Vagina (tissue), 2 donors: Measurements from ENCODE around the gene ARHGEF4.

Experiments
- CTCF ChIP-seq, 3 experiments: fragments of 450-650 bp in 2 of 3; fragments of 200-600 bp in 1 of 3; sonication (generic) in 1 of 3; IDR thresholded peaks; one replicate each; pipeline ENCODE4 v1.5.1; 2017 to 2019; ENCODE audit warnings: antibody characterized with exemption in 3 of 3, mild to moderate bottlenecking in 2 of 3, moderate library complexity in 2 of 3
- POLR2A ChIP-seq, 2 donors: fragments of 450-650 bp; IDR thresholded peaks; one replicate each; pipeline ENCODE4 v1.6.1; 2017; ENCODE audit warnings: antibody characterized with exemption in 2 of 2, mild to moderate bottlenecking in 2 of 2, moderate library complexity in 2 of 2
- POLR2AphosphoS5 ChIP-seq, 2 donors: sonication (generic); formaldehyde crosslinking; IDR thresholded peaks; one replicate each; pipeline ENCODE4 v1.9.0; 2017; ENCODE audit warnings: antibody characterized with exemption in 2 of 2, mild to moderate bottlenecking in 2 of 2, low read depth in 1 of 2; ENCODE audit not compliant: insufficient read depth in 1 of 2

GRCh38 chr2:130846686-130847375 is 10.1 kb downstream of the ARHGEF4 start:
- TF ChIP-seq POLR2A (IDR thresholded peaks at IDR 0.05), result no peak
- no peak for TF ChIP-seq CTCF (IDR thresholded peaks at IDR 0.05)
- TF ChIP-seq POLR2AphosphoS5 (IDR thresholded peaks at IDR 0.05; ENCODE audit: insufficient read depth in 1 of 2, low read depth in 1 of 2), result no peak
